ENCODE data around the gene ANKRD66. TPM values are rescaled to one million over a fixed set of nuclear protein-coding genes. Genes with fewer than 3 reads are reported as not detected.

The ANKRD66 gene
- polyA plus RNA-seq, 1 of the 3 experiments (the other 2 are of a cell fraction) = not detected

GRCh38 chr6:46748940-46749503, 2.3 kb downstream of the ANKRD66 start:
- TF ChIP-seq EP300 (IDR thresholded peaks at IDR 0.05; ENCODE audit: borderline replicate concordance in 1 of 2, low read depth in 1 of 2, low read length in 1 of 2) (no peak), ELF1 (IDR thresholded peaks at IDR 0.05) (no peak), SIN3A (IDR thresholded peaks at IDR 0.05; ENCODE audit: borderline replicate concordance, low read depth, low read length) (no peak), SMC3 (IDR thresholded peaks at IDR 0.05; ENCODE audit: low read depth, low read length) (no peak), FOXM1 (IDR thresholded peaks at IDR 0.05; ENCODE audit: low read depth) (no peak), GABPA (IDR thresholded peaks at IDR 0.05; ENCODE audit: low read depth) (no peak), TAF1 (IDR thresholded peaks at IDR 0.05; ENCODE audit: borderline replicate concordance, low read depth, low read length) (no peak), MEF2A (IDR thresholded peaks at IDR 0.05; ENCODE audit: borderline replicate concordance, low read depth) (no peak), ZBTB33 (IDR thresholded peaks at IDR 0.05; ENCODE audit: borderline replicate concordance, low read depth) (no peak), TCF12 (IDR thresholded peaks at IDR 0.05) (no peak), FOXJ3 (CRISPR knock-in tag; IDR thresholded peaks at IDR 0.05) (no peak), CHD2 (IDR thresholded peaks at IDR 0.05; ENCODE audit: low read length, partially characterized antibody) (no peak), FOSL2 (IDR thresholded peaks at IDR 0.05; ENCODE audit: borderline replicate concordance, low read depth) (no peak), MXI1 (IDR thresholded peaks at IDR 0.05; ENCODE audit: low read depth, low read length) (no peak), POLR2AphosphoS5 (IDR thresholded peaks at IDR 0.05; ENCODE audit: low read depth, low read length) (no peak), PBX3 (IDR thresholded peaks at IDR 0.05) (no peak), JUND (IDR thresholded peaks at IDR 0.05) (no peak)
- TF ChIP-seq, protein P1, sequence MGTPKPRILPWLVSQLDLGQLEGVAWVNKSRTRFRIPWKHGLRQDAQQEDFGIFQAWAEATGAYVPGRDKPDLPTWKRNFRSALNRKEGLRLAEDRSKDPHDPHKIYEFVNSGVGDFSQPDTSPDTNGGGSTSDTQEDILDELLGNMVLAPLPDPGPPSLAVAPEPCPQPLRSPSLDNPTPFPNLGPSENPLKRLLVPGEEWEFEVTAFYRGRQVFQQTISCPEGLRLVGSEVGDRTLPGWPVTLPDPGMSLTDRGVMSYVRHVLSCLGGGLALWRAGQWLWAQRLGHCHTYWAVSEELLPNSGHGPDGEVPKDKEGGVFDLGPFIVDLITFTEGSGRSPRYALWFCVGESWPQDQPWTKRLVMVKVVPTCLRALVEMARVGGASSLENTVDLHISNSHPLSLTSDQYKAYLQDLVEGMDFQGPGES (IDR thresholded peaks at IDR 0.05; ENCODE audit: low read depth, low read length) = no peak
- TF ChIP-seq, protein P2, sequence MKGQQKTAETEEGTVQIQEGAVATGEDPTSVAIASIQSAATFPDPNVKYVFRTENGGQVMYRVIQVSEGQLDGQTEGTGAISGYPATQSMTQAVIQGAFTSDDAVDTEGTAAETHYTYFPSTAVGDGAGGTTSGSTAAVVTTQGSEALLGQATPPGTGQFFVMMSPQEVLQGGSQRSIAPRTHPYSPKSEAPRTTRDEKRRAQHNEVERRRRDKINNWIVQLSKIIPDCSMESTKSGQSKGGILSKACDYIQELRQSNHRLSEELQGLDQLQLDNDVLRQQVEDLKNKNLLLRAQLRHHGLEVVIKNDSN (IDR thresholded peaks at IDR 0.05; ENCODE audit: borderline replicate concordance, low read depth) = no peak
- Histone ChIP-seq H3K36me3 (replicated peaks in 1 of 2; ENCODE audit: control insufficient read depth in 1 of 2, insufficient read depth in 2 of 2, low read length in 1 of 2) (no peaks in the 10 kb centered on the region), H3K27ac (ENCODE audit: low read depth in 2 of 2, low read length in 1 of 2) (no peak overlapping the region), H4K20me1 (ENCODE audit: insufficient read depth) (no peaks in the 10 kb centered on the region), H3K9me2 (no peaks in the 10 kb centered on the region), H3K9ac (no peak overlapping the region), H3K4me1 (ENCODE audit: control insufficient read depth in 1 of 2, insufficient read depth in 2 of 2, low read depth in 1 of 2, low read length in 1 of 2) (no peaks in the 10 kb centered on the region), H3K79me2 (ENCODE audit: insufficient read depth) (no peaks in the 10 kb centered on the region), H3K4me2 (no peak overlapping the region), H3K9me3 (no peaks in the 10 kb centered on the region), H3K27me3 (ENCODE audit: insufficient read depth) (no peaks in the 10 kb centered on the region), H2AFZ (ENCODE audit: low read depth) (no peak overlapping the region), H3F3A (replicated peaks; ENCODE audit: insufficient read depth) (no peaks in the 10 kb centered on the region), H3K4me3 (ENCODE audit: low read depth in 2 of 2, low read length in 1 of 2) (no peak overlapping the region)
- WGBS (ENCODE audit: low lambda C conversion rate) = 0% methylated on average over 5 of the region's 5 CpGs
- POLR2A ChIA-PET = no interaction called here
- DNase-seq = no peak
- CTCF ChIA-PET = no interaction called here

All from SK-N-SH (cell line).